IMR-90 (cell line): Measurements from ENCODE around the gene URB1. TPM values are rescaled to one million over a fixed set of nuclear protein-coding genes. Genes with fewer than 3 reads are reported as not detected.
"Not testable (repeated sequence)": the region's sequence is repeated elsewhere in the genome, so short reads cannot be mapped to it uniquely, and the experiment has no call there.

Experiments used
- ATAC-seq: fragments of 200-7000 bp; cut with Tn5 transposase; 2 replicates; pipeline ENCODE4 v1.9.1; 2020; ENCODE audit warnings: low read depth, mild to moderate bottlenecking, moderate library complexity
- BruUV-seq: library from RNA; stranded (reverse); fragments of 400-500 nt; replicated peaks from 2 replicates; lab custom pipeline; 2021; lab: Mats Ljungman, UMichigan
- CTCF ChIA-PET: fragments of 300-600 bp; formaldehyde crosslinking; extraction: SDS; loops from one replicate; lab custom pipeline; 2021; ENCODE audit warnings: antibody characterized with exemption; lab: Yijun Ruan, JAX
- POLR2A ChIA-PET: fragments of 300-600 bp; sonication (Branson Sonifier 250); formaldehyde crosslinking; loops from one replicate; lab custom pipeline; 2022; ENCODE audit warnings: antibody characterized with exemption; ENCODE audit not compliant: unreplicated experiment; lab: Charles Lee
- DNase-seq: peaks from one replicate; pipeline ENCODE4 v3.0.0; 2013
- H2AFZ ChIP-seq: replicated peaks from 2 replicates; pipeline ENCODE3; 2013; ENCODE audit warnings: low read length, mild to moderate bottlenecking; ENCODE audit not compliant: poor library complexity
- H2AK5ac ChIP-seq: 2 replicates; pipeline ENCODE4 v1.6.1; 2013; ENCODE audit warnings: low read depth, low read length, inconsistent platforms
- H2AK9ac ChIP-seq: replicated peaks from 2 replicates; pipeline ENCODE3; 2013; ENCODE audit warnings: mild to moderate bottlenecking, low read depth, low read length, moderate library complexity; ENCODE audit not compliant: poor library complexity
- H2BK120ac ChIP-seq: 2 replicates; pipeline ENCODE4 v1.6.1; 2013; ENCODE audit warnings: low read depth, low read length, inconsistent platforms
- H2BK15ac ChIP-seq: 3 replicates; pipeline ENCODE4 v1.6.1; 2013; ENCODE audit warnings: low read depth, low read length, inconsistent platforms
- H2BK20ac ChIP-seq: 2 replicates; pipeline ENCODE4 v1.6.1; 2013; ENCODE audit warnings: low read depth, mild to moderate bottlenecking, inconsistent platforms, low read length, moderate library complexity
- H2BK5ac ChIP-seq: 2 replicates; pipeline ENCODE4 v1.6.1; 2013; ENCODE audit warnings: mild to moderate bottlenecking, low read depth, low read length, inconsistent platforms; ENCODE audit not compliant: poor library complexity, severe bottlenecking
- H3K14ac ChIP-seq: replicated peaks from 2 replicates; pipeline ENCODE4 v1.6.1; 2013; ENCODE audit warnings: low read depth, low read length, inconsistent platforms
- H3K18ac ChIP-seq: 2 replicates; pipeline ENCODE4 v1.6.1; 2013; ENCODE audit warnings: low read depth, low read length, control low read depth
- H3K23ac ChIP-seq: 2 replicates; pipeline ENCODE4 v1.6.1; 2013; ENCODE audit warnings: low read depth, low read length, inconsistent platforms
- H3K27ac ChIP-seq: 2 replicates; pipeline ENCODE4 v1.5.1; 2013; ENCODE audit warnings: mild to moderate bottlenecking, control low read depth, low read length; ENCODE audit not compliant: insufficient read depth
- H3K27me3 ChIP-seq: 2 replicates; pipeline ENCODE4 v1.6.1; 2013; ENCODE audit warnings: low read length; ENCODE audit not compliant: control insufficient read depth, insufficient read depth
- H3K36me3 ChIP-seq: 2 replicates; pipeline ENCODE4 v1.6.1; 2013; ENCODE audit warnings: low read length, mixed read lengths; ENCODE audit not compliant: control insufficient read depth, insufficient read depth
- H3K4ac ChIP-seq: 2 replicates; pipeline ENCODE4 v1.6.1; 2013; ENCODE audit warnings: low read depth, low read length, inconsistent platforms
- H3K4me1 ChIP-seq: 2 replicates; pipeline ENCODE4 v1.6.1; 2013; ENCODE audit warnings: low read length, mixed read lengths; ENCODE audit not compliant: control insufficient read depth, insufficient read depth
- H3K4me2 ChIP-seq: 2 replicates; pipeline ENCODE4 v1.6.1; 2013; ENCODE audit warnings: low read depth, mild to moderate bottlenecking, control low read depth, low read length, moderate library complexity
- H3K4me3 ChIP-seq: 2 replicates; pipeline ENCODE4 v1.5.1; 2013; ENCODE audit warnings: low read depth, mild to moderate bottlenecking, control low read depth, low read length, moderate library complexity; ENCODE audit not compliant: insufficient read depth
- H3K56ac ChIP-seq: 2 replicates; pipeline ENCODE4 v1.6.1; 2013; ENCODE audit warnings: low read length, inconsistent platforms; ENCODE audit not compliant: insufficient read depth; ENCODE audit errors: extremely low read depth
- H3K79me1 ChIP-seq, 2 experiments: 2 replicates each; pipeline ENCODE4 v1.6.1; 2013; ENCODE audit warnings: low read length in 2 of 2, inconsistent platforms in 1 of 2, low read depth in 1 of 2
- H3K9ac ChIP-seq: 2 replicates; pipeline ENCODE4 v1.6.1; 2013; ENCODE audit warnings: low read depth, low read length, control low read depth
- H3K9me1 ChIP-seq: 2 replicates; pipeline ENCODE4 v1.6.1; 2013; ENCODE audit warnings: low read length, inconsistent platforms; ENCODE audit not compliant: insufficient read depth
- H3K9me3 ChIP-seq: 2 replicates; pipeline ENCODE4 v1.6.1; 2013; ENCODE audit warnings: low read length; ENCODE audit not compliant: control insufficient read depth, insufficient read depth
- H4K20me1 ChIP-seq: 2 replicates; pipeline ENCODE4 v1.6.1; 2013; ENCODE audit warnings: low read length, inconsistent platforms; ENCODE audit not compliant: insufficient read depth
- H4K5ac ChIP-seq: 2 replicates; pipeline ENCODE4 v1.6.1; 2013; ENCODE audit warnings: mild to moderate bottlenecking, low read depth, low read length, control low read depth
- H4K8ac ChIP-seq, 2 experiments: 2 replicates each; pipeline ENCODE4 v1.6.1; 2013; ENCODE audit warnings: low read depth in 2 of 2, low read length in 2 of 2, control low read depth in 1 of 2, inconsistent platforms in 1 of 2
- H4K91ac ChIP-seq: 2 replicates; pipeline ENCODE4 v1.6.1; 2013; ENCODE audit warnings: low read depth, low read length, inconsistent platforms; ENCODE audit not compliant: insufficient read depth
- WGBS, 2 experiments: methylation state at CpG; one replicate each; pipeline versions ENCODE4 v1.1.5 to v1.1.7; 2013; ENCODE audit warnings: missing lambda C conversion rate in 2 of 2; ENCODE audit not compliant: insufficient read length in 1 of 2; ENCODE audit errors: extremely low coverage in 2 of 2; 5-methylcytosine and 5-hydroxymethylcytosine counted together
- dilution Hi-C: fragments of 300-500 bp; cut with HindIII; formaldehyde crosslinking; loops from one replicate; pipeline ENCODE4 v1.14.3; 2018; ENCODE audit warnings: low sequenced_read_pairs; ENCODE audit not compliant: unreplicated experiment
- in situ Hi-C: fragments of 300-500 bp; cut with MboI; formaldehyde crosslinking; loops from 3 replicates; pipeline ENCODE4 v1.14.3; 2019; ENCODE audit warnings: low sequenced_read_pairs, inconsistent platforms, mixed read lengths
- intact Hi-C: fragments of 100-400 bp; cut with micrococcal nuclease; formaldehyde crosslinking; loops from 2 replicates; pipeline ENCODE4 v1.10.0; 2022
- polyA plus RNA-seq, 3 experiments: library from polyadenylated mRNA; depleted of rRNA; stranded (reverse); fragments of >200 nt; gene quantifications; 2 replicates each; pipeline ENCODE4 v1.2.3, GENCODE V29; 2012; ENCODE audit warnings: low replicate concordance in 1 of 3
- total RNA-seq: library from RNA; depleted of rRNA; stranded (reverse); fragments of >200 nt; gene quantifications from 2 replicates; pipeline ENCODE4 v1.2.3, GENCODE V29; 2012

Gene URB1
- total and polyA plus RNA-seq, 2 of the 4 experiments (the other 2 are of a cell fraction): 9.2 to 12.7 TPM

DNA sequence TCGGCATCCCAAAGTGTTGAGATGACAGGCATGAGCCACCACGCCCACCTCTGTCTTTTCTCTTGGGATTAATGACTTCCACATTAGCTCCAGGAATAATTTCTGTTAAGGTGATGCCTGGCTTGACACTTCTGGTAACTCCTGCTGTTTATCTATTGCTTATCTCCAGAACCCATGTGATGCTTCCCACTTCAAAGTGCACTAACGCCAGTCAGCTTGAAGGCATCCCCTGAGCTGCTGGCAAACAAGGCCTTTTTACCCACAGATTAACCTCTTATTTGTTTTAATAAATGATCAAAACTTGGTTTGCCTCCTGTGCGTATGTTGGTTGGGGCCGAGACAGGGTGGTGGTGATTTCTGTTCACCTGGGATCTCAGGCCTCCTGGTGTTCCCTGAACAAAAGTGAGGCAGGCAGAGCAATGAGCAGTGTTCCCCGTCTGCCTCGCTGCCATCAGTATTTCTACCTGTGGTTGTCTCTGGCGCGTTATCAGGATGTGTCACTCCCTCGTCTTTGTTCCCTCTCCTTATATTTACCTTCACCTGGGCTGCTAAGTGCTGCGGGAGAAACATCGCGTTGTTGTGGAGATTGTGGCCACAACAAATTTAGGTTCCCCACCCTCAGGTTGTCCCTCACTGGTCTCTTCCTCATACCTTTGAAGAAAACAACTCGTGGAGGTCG lies 40.3 kb upstream of the URB1 start:
- not testable (repeated sequence) for ATAC-seq

More for the DNA sequence above, 40.3 kb upstream of the URB1 start:
- H3K23ac ChIP-seq, H4K20me1 ChIP-seq, H3K4me3 ChIP-seq, H3K14ac ChIP-seq, POLR2A ChIA-PET, H3K4me1 ChIP-seq, H2BK120ac ChIP-seq, H4K5ac ChIP-seq, in situ Hi-C loops, H3K79me1 ChIP-seq, BruUV-seq, H4K91ac ChIP-seq, dilution Hi-C loops, H3K4me2 ChIP-seq, CTCF ChIA-PET, DNase-seq, H2AFZ ChIP-seq, H2AK9ac ChIP-seq, H2BK15ac ChIP-seq, H3K9me1 ChIP-seq, H3K36me3 ChIP-seq, H3K18ac ChIP-seq, H3K27me3 ChIP-seq, H2BK20ac ChIP-seq, H3K27ac ChIP-seq, H3K9me3 ChIP-seq, intact Hi-C loops, H2BK5ac ChIP-seq, H4K8ac ChIP-seq, H3K56ac ChIP-seq, H3K4ac ChIP-seq, H2AK5ac ChIP-seq, H3K9ac ChIP-seq: not testable (repeated sequence)
- 64% methylated on average over 4 of the region's 15 CpGs; no CpG with 5 or more reads in 1 of the 2 experiments for WGBS, 2 experiments
